COLO829 (cell line): ENCODE results near the gene REN.

Source experiments
- DNase-seq: peaks from one replicate; pipeline ENCODE4 v3.0.0; 2012; ENCODE audit warnings: low spot score

Gene REN

GRCh38 chr1:204106825-204107224 is 59.3 kb downstream of the REN start:
- no peak for DNase-seq

- no peak for DNase-seq
These were observed 61.0 kb downstream of the REN start for GRCh38 chr1:204105131-204105515.
